Fibroblast of villous mesenchyme (primary cell): ENCODE data around the gene CCDC27. TPM values are rescaled to one million over a fixed set of nuclear protein-coding genes. Genes with fewer than 3 reads are reported as not detected.

ENCODE experiments used
- DNase-seq: peaks from one replicate; pipeline ENCODE4 v3.0.0-alpha.2; 2010; ENCODE audit warnings: low read depth
- H3K4me3 ChIP-seq: 2 replicates; pipeline ENCODE4 v1.5.1; 2011; ENCODE audit warnings: low read depth, mild to moderate bottlenecking, low read length
- CTCF ChIP-seq: IDR thresholded peaks from 2 replicates; pipeline ENCODE4 v1.5.1; 2012; ENCODE audit warnings: low read depth, mild to moderate bottlenecking, low read length; ENCODE audit not compliant: insufficient read depth
- total RNA-seq: library from RNA; depleted of rRNA; stranded (reverse); fragments of >200 nt; gene quantifications from 2 replicates; pipeline ENCODE4 v1.2.3, GENCODE V29; 2012

The CCDC27 gene
- total RNA-seq, 1 donor: not detected

GRCh38 chr1:3771108-3772026 is 19.1 kb downstream of the CCDC27 start:
- no peak for TF ChIP-seq CTCF
- no peak for DNase-seq
- H3K4me3 ChIP-seq: peak overlapping the region; percentile 70

GRCh38 chr1:3772027-3772714 is 19.9 kb downstream of the CCDC27 start:
- TF ChIP-seq CTCF: no peak
- DNase-seq: peak; percentile 86
- H3K4me3 ChIP-seq: peak overlapping the region; percentile 70

- peak; percentile 21 for DNase-seq
- no peak for TF ChIP-seq CTCF
- H3K4me3 ChIP-seq: peak within 1 kb of the TSS; percentile 70
These were observed 20.7 kb downstream of the CCDC27 start, which contains the start of gene SMIM1 for GRCh38 chr1:3772715-3773571. SMIM1 (plus strand) TSS chr1:3772749; CDS start chr1:3775374, 2,625 bp downstream.

- DNase-seq: no peak
- no peak for TF ChIP-seq CTCF
- H3K4me3 ChIP-seq: peak overlapping the region; percentile 64
These were observed 21.5 kb downstream of the CCDC27 start for GRCh38 chr1:3773572-3774275.

- no peak for DNase-seq
- no peak for TF ChIP-seq CTCF
- H3K4me3 ChIP-seq: no peak overlapping the region
These were observed 22.2 kb downstream of the CCDC27 start for GRCh38 chr1:3774276-3774945.
